NOMO-1 treated with DMSO at 0.1 percent for 48 hours (cell line): ENCODE measurements around the gene APLP2.
"Not testable (repeated sequence)": the region's sequence is repeated elsewhere in the genome, so short reads cannot be mapped to it uniquely, and the experiment has no call there.

ENCODE experiments used
- DNase-seq: peaks from one replicate; lab custom pipeline; 2025; ENCODE audit not compliant: unreplicated experiment; lab: John Stamatoyannopoulos, UW

APLP2 gene

DNA sequence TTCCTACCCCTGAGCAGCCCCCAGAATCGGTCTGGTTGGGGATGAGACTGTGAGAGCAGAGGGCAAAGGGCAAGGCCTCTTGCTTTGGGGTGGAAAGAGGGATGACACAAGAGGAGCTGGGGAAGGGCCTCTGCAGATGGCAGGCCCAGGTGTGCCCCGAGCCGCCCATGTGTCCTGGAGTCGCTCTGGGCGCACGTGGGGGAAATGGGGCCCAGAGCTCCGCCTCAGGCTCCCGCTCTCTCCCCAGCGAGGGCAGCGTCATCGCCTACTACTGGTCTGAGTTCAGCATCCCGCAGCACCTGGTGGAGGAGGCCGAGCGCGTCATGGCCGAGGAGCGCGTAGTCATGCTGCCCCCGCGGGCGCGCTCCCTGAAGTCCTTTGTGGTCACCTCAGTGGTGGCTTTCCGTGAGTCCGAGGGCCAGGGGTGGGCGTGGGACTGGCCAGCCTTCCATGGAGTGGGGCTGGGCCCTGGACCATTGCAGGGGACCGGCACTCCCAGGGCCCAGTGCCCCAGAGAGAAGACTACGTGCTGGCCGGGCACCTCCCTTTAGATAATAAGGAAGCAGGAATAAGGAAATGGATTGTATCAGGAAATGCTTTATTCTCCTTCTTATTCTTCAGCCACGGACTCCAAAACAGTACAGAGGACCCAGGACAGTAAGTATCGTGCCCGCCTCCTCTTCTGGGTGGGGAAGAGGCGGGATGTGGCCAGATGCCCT, 120.0 kb downstream of the APLP2 start:
- no peak for DNase-seq

GRCh38 chr11:130190371-130190881, 120.7 kb downstream of the APLP2 start:
- no peak for DNase-seq

- DNase-seq = no peak
These were observed 122.2 kb downstream of the APLP2 start for GRCh38 chr11:130191896-130192295.

DNA sequence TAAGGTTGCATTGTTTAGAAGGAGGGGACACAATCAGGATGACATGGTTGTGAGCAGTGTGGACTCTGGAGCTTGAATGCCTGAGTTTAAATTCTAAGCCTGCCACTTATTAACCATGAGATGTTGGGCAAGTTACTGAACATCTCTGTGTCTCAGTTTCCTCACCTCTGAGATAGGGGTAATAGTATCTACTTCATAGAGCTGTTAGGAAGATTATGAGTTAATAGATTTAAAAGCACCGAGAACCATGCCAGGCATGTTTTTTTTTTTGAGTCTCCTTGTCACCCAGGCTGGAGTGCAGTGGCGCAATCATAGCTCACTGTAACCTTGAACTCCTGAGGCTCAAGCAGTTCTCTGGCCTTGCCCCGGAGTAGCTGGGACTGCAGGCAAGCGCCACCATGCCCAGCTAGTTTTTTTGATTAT, 123.2 kb downstream of the APLP2 start:
- no peak for DNase-seq

- not testable (repeated sequence) for DNase-seq
These were observed 123.9 kb downstream of the APLP2 start for GRCh38 chr11:130193551-130193950.
